Lung (tissue), 12 donors: ENCODE measurements around the gene GAS6. TPM values are rescaled to one million over a fixed set of nuclear protein-coding genes. Genes with fewer than 3 reads are reported as not detected.

Source experiments
- ATAC-seq: fragments of 200-7000 bp; cut with Tn5 transposase; one replicate; pipeline ENCODE4 v1.9.1; 2020; ENCODE audit warnings: moderate number of reproducible peaks; ENCODE audit not compliant: insufficient read depth, low FRiP score
- DNase-seq, 3 donors: peaks; one replicate each; pipeline ENCODE4 v3.0.0-alpha.2; 2013 to 2017
- H3K27ac ChIP-seq, 2 donors: one replicate each; pipeline ENCODE4 v1.5.1; 2013; ENCODE audit warnings: mild to moderate bottlenecking in 2 of 2, moderate library complexity in 2 of 2, control low read depth in 1 of 2, inconsistent platforms in 1 of 2, low read depth in 1 of 2, low read length in 1 of 2
- H3K27me3 ChIP-seq, 3 donors: one replicate each; pipeline ENCODE4 v1.5.1; 2013; ENCODE audit warnings: low read length in 2 of 3; ENCODE audit not compliant: control insufficient read depth in 3 of 3, insufficient read depth in 3 of 3
- H3K36me3 ChIP-seq, 4 donors: one replicate each; pipeline ENCODE4 v1.5.1; 2013; ENCODE audit warnings: low read length in 4 of 4, mild to moderate bottlenecking in 1 of 4, moderate library complexity in 1 of 4; ENCODE audit not compliant: control insufficient read depth in 4 of 4, insufficient read depth in 4 of 4
- H3K4me1 ChIP-seq, 5 donors: one replicate each; pipeline ENCODE4 v1.5.1; 2013; ENCODE audit warnings: low read length in 5 of 5, mild to moderate bottlenecking in 2 of 5, moderate library complexity in 1 of 5; ENCODE audit not compliant: control insufficient read depth in 5 of 5, insufficient read depth in 5 of 5
- H3K4me3 ChIP-seq: one replicate; pipeline ENCODE4 v1.5.1; 2013; ENCODE audit warnings: mild to moderate bottlenecking, control low read depth, moderate library complexity
- H3K9ac ChIP-seq, 2 donors: one replicate each; pipeline ENCODE4 v1.5.1; 2013; ENCODE audit warnings: low read length in 2 of 2, control low read depth in 1 of 2; ENCODE audit not compliant: insufficient read depth in 1 of 2
- H3K9me3 ChIP-seq, 4 donors: one replicate each; pipeline ENCODE4 v1.5.1; 2013; ENCODE audit warnings: low read length in 3 of 4, mild to moderate bottlenecking in 1 of 4, moderate library complexity in 1 of 4; ENCODE audit not compliant: control insufficient read depth in 4 of 4, insufficient read depth in 3 of 4
- WGBS, 2 donors: extraction: QIAGEN DNeasy Blood & Tissue Kit; methylation state at CpG; one replicate each; pipeline ENCODE4 v1.1.7; 2013; 5-methylcytosine and 5-hydroxymethylcytosine counted together
- polyA plus RNA-seq, 2 donors: library from polyadenylated mRNA; stranded (reverse); fragments of 200-250 nt; gene quantifications; one replicate each; pipeline ENCODE4 v1.2.1, GENCODE V29; 2013
- total RNA-seq, 2 donors: library from RNA; depleted of rRNA in 1 of 2; stranded (reverse); fragments of >200 nt in 1 of 2; gene quantifications; one replicate each; pipeline ENCODE4 v1.2.1, GENCODE V29; 2014 to 2021
- TF ChIP-seq, protein P1 (sequence below): IDR thresholded peaks from 2 replicates; pipeline ENCODE4 v1.5.1; 2012; ENCODE audit warnings: mild to moderate bottlenecking; ENCODE audit errors: control extremely low read depth, extremely low read depth
- donor health status: control.
- donor health status: control.
- donor health status: Bipolar disorder and iron deficiency.
- donor health status: healthy.
- donor health status: DM: yes; HTN: yes; CAD: no.

Gene GAS6
- total and polyA plus RNA-seq, 4 donors, result 61.8 to 107 (median 76.1) TPM

- 97 to 98% methylated on average over 49 to 50 of the region's 50 CpGs for WGBS, 2 donors
Observed at GRCh38 chr13:113883314-113883811, 19.5 kb upstream of the GAS6 start.

GRCh38 chr13:113882716-113883115 is 18.8 kb upstream of the GAS6 start:
- Histone ChIP-seq H3K9ac (no peak overlapping the region), H3K36me3 (no peaks in the 10 kb centered on the region), H3K4me3 (no peak overlapping the region), H3K27ac (peak overlapping the region in 1 of 2 donors; percentile 61), H3K27me3 (no peaks in the 10 kb centered on the region), H3K9me3 (no peaks in the 10 kb centered on the region), H3K4me1 (peaks cover 6 to 24% (median 15%) of the 10 kb centered on the region in 5 donors)
- no peak for ATAC-seq
- WGBS, 2 donors, result 75 to 83% methylated on average over 20 of the region's 20 CpGs
- TF ChIP-seq, protein P1, sequence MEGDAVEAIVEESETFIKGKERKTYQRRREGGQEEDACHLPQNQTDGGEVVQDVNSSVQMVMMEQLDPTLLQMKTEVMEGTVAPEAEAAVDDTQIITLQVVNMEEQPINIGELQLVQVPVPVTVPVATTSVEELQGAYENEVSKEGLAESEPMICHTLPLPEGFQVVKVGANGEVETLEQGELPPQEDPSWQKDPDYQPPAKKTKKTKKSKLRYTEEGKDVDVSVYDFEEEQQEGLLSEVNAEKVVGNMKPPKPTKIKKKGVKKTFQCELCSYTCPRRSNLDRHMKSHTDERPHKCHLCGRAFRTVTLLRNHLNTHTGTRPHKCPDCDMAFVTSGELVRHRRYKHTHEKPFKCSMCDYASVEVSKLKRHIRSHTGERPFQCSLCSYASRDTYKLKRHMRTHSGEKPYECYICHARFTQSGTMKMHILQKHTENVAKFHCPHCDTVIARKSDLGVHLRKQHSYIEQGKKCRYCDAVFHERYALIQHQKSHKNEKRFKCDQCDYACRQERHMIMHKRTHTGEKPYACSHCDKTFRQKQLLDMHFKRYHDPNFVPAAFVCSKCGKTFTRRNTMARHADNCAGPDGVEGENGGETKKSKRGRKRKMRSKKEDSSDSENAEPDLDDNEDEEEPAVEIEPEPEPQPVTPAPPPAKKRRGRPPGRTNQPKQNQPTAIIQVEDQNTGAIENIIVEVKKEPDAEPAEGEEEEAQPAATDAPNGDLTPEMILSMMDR, result no peak
- DNase-seq, result no peak

More at GRCh38 chr13:113883314-113883811, 19.5 kb upstream of the GAS6 start:
- Histone ChIP-seq H3K4me3 (no peak overlapping the region), H3K4me1 (peaks cover 6 to 24% (median 15%) of the 10 kb centered on the region in 5 donors), H3K36me3 (no peaks in the 10 kb centered on the region), H3K9me3 (no peaks in the 10 kb centered on the region), H3K9ac (no peak overlapping the region), H3K27ac (no peak overlapping the region), H3K27me3 (no peaks in the 10 kb centered on the region)
- DNase-seq, result no peak
- ATAC-seq, result no peak
- TF ChIP-seq, protein P1, result no peak

DNA sequence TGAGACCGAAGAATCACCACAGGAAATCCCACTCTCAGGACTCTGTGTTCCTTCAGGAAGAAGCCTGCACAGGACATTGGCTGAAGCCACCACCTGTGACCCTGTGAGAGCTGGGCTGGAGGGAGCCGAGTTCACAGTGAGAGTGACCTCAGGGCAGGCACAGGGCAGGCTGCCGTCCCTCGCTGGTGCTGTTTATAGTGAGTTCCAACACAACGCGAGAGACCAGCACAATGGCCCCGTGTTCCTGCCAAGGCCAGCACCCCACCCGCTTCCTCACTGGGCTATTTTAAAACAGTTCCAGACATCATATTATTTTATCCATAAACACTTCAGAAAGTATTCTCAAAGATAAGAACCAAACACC is 18.4 kb upstream of the GAS6 start:
- no peak overlapping the region for H3K9ac ChIP-seq
- ATAC-seq, result peak; percentile 50
- 54 to 65% methylated on average over 8 of the region's 8 CpGs for WGBS, 2 donors

More for the DNA sequence above, 18.4 kb upstream of the GAS6 start:
- H3K27me3 ChIP-seq, result no peaks in the 10 kb centered on the region
- peaks cover 6 to 22% (median 15%) of the 10 kb centered on the region in 5 donors for H3K4me1 ChIP-seq
- peak in 1 of 3 donors; percentile 44 for DNase-seq
- peak overlapping the region; percentile 43 to 81 for H3K27ac ChIP-seq
- no peak overlapping the region for H3K4me3 ChIP-seq
- no peaks in the 10 kb centered on the region for H3K36me3 ChIP-seq
- H3K9me3 ChIP-seq, result no peaks in the 10 kb centered on the region
- TF ChIP-seq, protein P1, result no peak
